NCI-H146 (cell line): ENCODE data around the gene FSIP1.

Source experiments
- DNase-seq: peaks from one replicate; lab custom pipeline; 2025; lab: John Stamatoyannopoulos, UW

The FSIP1 gene

GRCh38 chr15:39582286-39582976, 200.2 kb downstream of the FSIP1 start:
- DNase-seq: no peak

- peak; percentile 8 for DNase-seq
Measured at GRCh38 chr15:39581793-39582285, 200.8 kb downstream of the FSIP1 start.

GRCh38 chr15:39581242-39581792, 201.3 kb downstream of the FSIP1 start:
- DNase-seq: no peak

GRCh38 chr15:39580485-39581241, 202.0 kb downstream of the FSIP1 start, which contains the start of gene THBS1:
Gene THBS1, plus strand, starts transcription at chr15:39581079. Its CDS starts 779 bp downstream, at chr15:39581858.
- DNase-seq: peak; percentile 14

- DNase-seq: peak; percentile 63
Measured at GRCh38 chr15:39580117-39580484, 202.5 kb downstream of the FSIP1 start.

GRCh38 chr15:39579487-39580116, 203.0 kb downstream of the FSIP1 start:
- no peak for DNase-seq

- no peak for DNase-seq
Measured at GRCh38 chr15:39578851-39579486, 203.7 kb downstream of the FSIP1 start.

GRCh38 chr15:39575180-39575579, 207.5 kb downstream of the FSIP1 start:
- peak; percentile 14 for DNase-seq

GRCh38 chr15:39574427-39574826, 208.2 kb downstream of the FSIP1 start:
- DNase-seq: no peak

GRCh38 chr15:39573844-39574243, 208.8 kb downstream of the FSIP1 start:
- no peak for DNase-seq

- no peak for DNase-seq
Measured at GRCh38 chr15:39573287-39573686, 209.4 kb downstream of the FSIP1 start.

- no peak for DNase-seq
Measured at GRCh38 chr15:39565851-39566250, 216.8 kb downstream of the FSIP1 start.

- no peak for DNase-seq
Measured at GRCh38 chr15:39564972-39565665, 217.5 kb downstream of the FSIP1 start.

- no peak for DNase-seq
Measured at GRCh38 chr15:39558421-39558820, 224.2 kb downstream of the FSIP1 start.

GRCh38 chr15:39556461-39556860, 226.2 kb downstream of the FSIP1 start:
- DNase-seq: no peak

- no peak for DNase-seq
Measured at GRCh38 chr15:39555885-39556284, 226.8 kb downstream of the FSIP1 start.

- DNase-seq: no peak
Measured at GRCh38 chr15:39554746-39555387, 227.8 kb downstream of the FSIP1 start.

GRCh38 chr15:39553947-39554693, 228.5 kb downstream of the FSIP1 start:
- DNase-seq: no peak

GRCh38 chr15:39552556-39552955, 230.1 kb downstream of the FSIP1 start:
- no peak for DNase-seq

- DNase-seq: no peak
Measured at GRCh38 chr15:39551476-39551875, 231.2 kb downstream of the FSIP1 start.
